HG02840 (cell line): Measurements from ENCODE around the gene OR6V1.
A peak's percentile ranks its signal among the peaks of the same experiment; 100 is the strongest.

ENCODE experiments used
- ATAC-seq: cut with Tn5 transposase; IDR thresholded peaks from one replicate; pipeline ENCODE4 v1.9.1; 2021; ENCODE audit warnings: mild to moderate bottlenecking, moderate library complexity, moderate number of reproducible peaks; ENCODE audit not compliant: unreplicated experiment, low FRiP score

Gene OR6V1, protein sequence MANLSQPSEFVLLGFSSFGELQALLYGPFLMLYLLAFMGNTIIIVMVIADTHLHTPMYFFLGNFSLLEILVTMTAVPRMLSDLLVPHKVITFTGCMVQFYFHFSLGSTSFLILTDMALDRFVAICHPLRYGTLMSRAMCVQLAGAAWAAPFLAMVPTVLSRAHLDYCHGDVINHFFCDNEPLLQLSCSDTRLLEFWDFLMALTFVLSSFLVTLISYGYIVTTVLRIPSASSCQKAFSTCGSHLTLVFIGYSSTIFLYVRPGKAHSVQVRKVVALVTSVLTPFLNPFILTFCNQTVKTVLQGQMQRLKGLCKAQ

DNA sequence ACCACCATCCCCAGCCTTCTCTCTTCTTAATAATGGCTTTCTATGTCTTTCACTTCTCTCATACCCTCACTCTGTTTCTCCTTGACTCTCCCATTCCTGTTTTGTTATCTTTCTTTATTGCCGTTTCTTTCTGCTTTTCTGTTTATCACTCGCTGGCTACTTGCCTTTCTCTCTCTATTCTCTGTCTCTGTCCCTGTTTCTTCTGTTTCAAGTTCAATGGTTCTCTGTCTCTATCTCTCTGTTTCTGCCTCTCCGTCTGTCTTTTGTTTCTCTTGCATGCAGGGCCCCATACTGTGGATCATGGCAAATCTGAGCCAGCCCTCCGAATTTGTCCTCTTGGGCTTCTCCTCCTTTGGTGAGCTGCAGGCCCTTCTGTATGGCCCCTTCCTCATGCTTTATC, at the start of gene OR6V1:
TSS of gene OR6V1 (plus strand) at position 301 of the 400 bp plus-strand sequence. CDS start at position 301, 0 bp downstream.
- ATAC-seq, result no peak

DNA sequence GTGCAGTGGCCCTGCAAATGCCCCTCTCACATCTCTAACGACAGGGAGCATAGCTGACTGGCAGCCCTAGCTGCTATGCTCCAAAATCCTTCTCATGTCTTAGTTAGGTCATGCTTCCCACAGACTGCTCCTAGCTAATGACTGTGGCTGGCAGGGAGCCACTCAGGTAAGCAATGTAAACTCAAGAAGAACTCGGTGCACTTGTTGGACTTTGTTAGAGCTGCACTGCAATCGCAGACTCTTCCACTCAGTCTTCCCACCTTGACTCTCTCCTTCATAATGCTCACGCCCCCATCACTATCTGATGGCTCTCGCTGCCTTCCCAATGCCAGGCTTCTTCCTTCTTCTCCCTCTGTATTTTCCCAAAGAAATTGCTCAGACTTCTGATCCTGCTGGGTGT, 49.2 kb upstream of the OR6V1 start:
- no peak for ATAC-seq

DNA sequence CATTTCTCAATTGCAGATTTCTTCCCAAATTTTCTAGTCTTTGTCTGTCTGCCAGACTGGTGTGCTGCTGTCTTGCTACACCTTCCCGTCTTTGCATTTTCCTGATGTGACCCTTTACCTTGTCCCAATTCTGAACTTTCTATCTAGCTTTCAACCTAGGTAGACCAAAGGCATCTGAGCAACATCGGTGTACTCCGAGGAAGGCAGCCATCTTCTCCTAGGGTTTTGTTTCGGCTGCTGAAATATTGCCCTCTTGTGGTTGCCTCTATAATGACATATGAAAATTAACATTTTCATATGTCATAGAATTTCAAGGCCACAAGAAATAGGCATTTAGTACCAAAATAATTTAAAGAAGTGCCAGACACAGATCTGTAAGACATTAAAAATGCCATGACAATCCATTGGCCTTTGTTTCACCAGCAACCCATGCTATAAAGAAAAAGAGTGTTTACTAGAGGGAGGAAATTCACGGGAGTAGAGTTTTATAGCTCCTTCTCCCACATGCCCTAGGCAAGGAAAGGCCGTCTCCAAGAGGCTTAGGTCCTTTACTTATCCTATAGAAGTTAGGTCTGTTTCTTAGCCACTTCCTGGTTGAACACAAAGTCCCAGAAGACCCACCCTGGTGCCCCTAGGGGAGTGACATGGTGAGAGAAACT, 48.6 kb upstream of the OR6V1 start:
- ATAC-seq, result no peak

DNA sequence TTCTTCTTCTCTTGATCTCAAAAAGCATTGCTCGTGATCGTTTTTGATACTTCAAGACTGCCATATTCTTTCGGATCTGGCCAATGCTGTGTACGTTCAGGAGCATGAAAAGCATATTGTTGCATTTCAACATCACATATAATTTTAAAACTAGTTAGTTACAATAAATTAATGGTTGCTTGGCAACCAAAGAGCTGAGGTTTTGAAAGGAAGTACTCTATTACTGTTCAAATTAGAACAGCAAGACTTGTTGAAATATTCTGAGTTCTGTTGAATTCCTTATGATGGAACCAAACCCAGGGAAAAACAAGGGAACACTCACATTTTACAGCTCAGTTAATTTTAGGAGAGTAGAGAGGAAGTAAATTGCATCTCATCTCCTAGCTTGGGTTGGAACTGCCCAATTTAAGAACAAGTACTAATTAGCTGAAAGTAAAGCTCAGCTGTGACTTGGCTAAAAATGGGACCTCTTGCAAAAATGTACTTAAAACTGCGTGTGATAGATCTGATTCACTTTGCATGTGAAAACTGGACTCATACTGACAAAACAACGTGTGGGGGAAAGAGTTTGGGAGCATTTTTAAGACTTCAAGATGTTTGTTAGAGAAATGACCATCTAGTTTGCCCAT, 46.4 kb upstream of the OR6V1 start:
- no peak for ATAC-seq

DNA sequence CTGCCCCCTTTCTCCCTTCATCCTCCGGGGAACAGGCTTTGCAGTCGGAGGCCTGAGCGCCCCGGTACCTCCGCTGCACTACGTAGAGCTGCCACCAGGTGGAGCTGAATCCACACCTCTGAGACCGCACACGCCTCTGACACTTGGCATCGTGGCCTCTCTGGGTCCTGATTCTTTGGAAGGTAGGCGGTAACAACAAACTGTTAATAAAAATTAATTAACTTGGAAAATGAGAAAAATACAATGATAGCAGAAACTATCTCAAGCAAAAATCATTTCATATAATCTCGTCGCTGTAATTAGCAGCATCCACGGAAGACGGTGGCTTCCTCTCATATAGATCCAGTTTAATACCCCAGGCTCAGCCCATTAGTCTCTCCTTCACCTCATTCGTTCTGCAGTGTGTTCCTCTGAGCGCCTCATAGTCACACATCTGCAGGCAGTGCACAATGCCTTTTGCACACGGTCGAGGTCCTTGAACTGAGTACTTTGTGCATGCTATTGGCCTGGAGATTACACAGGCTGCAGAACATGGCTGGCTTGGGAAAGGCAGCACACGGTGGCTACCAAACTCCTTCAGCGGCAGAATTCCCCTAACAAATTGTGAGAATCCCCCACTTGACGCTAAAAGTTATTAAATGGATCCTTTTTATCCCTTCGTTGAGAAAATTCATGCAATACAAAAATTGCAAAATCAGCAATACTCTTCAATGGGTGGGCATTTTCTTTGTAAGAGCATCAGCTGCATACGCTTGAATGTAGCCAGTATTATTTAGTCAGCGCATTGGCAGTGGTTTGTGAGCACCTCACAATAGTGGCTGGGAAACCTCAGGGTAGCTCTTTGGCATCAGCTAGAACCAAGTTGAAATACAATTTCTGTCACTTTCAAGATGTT, 43.9 kb upstream of the OR6V1 start:
- ATAC-seq, result peak; percentile 68

DNA sequence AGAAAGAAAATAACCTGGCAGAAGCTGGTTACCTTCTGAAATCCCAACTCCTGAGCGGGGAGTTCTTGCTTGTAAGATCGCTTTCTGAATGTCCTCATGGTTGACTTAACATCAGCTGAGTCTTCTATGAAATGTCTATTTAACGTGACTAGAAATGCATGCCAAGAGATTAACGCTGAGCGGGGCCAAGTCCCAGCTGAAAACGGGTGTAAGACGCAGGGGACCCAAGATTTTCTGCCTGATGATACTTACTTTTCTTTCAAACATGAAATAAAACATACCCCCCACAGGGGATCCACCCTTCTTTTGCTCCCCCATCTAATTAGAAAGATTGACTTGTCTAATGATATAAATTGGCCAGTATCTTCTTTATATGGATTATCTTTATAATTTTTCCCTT, 40.1 kb upstream of the OR6V1 start:
- no peak for ATAC-seq

DNA sequence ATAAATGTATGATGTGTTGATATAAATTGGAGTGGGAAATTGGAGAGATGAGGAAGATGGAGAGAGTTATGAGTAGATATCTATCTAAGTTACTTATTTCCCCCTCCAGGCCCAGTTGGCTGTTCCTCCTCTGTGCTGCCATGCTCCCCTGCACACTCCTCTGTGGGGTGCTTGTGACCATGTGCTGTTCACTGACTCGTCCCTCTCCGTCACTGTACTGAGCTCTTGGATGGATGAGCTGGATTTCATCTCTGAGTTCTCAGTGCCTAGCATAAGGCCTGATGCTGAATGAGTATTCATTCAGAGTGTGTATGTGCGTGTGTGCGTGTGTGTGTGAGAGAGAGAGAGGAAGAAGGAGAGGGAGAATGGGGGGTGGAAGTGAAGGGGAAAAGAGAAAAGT, 39.7 kb upstream of the OR6V1 start:
- ATAC-seq, result no peak

DNA sequence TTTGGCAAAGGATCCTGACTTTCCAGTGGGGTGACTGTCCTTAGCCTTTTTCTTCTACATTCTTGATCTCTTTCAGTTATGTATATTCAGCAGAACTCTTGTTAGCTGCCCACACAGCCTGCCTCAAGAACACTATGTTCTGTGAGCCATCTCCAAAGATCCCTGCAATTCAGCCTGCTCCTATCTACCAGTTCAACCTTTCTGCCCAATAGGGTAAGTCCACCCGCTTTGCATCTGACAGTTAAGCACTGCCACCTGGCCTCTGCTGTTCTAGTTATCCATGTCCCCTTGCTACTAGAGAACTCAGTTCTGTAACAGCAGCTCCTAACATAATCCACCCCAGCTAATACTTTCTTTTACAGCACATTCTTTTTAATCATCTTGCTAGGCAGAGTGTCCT, 38.7 kb upstream of the OR6V1 start:
- no peak for ATAC-seq

DNA sequence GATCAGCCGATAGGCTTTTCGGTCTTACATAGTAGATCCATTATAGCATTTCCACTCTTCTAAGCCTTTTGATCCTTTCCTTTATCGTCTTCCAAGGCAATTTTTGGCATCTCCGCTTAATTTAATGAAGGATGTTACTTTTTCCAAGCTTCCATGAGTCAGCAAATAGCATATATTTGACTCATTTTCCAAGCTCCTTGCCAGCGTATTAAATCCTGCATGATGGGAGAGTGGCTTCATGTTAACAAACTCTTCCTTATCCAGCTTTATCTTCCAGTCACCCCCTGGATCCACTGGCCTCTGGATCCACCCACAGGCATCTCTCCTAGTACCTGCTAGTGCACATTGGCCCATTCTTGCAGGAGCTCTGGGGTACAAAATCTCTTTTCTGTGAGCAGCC, 38.2 kb upstream of the OR6V1 start:
- no peak for ATAC-seq

DNA sequence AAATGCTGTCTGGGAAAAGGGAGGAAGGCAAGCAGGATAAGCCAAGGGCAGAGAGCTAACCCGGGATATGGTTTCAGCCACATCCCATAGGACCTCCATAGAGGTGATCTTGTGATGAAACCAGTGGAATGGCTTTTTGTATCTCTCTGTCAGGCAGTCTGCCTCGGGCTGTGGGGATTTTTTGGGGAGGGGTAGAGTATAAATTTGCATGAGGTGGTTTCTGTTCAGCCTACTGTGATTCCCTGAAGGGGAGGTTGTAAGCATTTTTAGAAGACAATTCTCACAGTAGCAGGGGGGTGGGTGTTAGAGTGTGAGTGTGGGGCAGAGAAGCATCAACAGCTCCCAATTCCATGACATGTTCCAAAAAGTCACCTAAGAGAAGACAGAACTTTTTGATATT, 37.1 kb upstream of the OR6V1 start:
- no peak for ATAC-seq

DNA sequence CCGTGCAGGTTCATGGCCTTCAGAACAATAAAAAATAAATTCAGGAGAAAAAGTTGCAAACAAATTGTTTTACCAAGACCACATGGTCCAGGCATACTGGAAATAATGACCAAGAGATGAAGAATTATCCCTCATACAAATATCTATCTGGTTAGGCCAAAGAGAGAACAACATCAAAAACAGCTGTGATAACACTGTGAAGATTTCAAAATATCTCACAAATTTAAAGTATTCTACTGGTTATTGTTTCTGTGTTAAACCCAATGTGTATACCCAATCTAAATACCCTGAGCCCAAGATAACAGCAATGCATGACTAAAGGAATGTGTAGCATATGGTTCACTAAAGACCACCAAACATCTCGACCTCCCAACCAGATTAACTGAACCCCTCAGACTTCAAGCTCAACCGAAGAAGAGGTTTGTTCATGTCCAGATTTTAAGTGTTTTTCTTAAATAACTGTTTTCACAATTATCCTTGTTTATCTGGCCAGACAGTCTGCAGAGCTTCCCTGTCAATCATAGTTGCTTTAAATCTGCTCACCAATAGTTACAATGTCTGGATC, 36.1 kb upstream of the OR6V1 start:
- no peak for ATAC-seq

DNA sequence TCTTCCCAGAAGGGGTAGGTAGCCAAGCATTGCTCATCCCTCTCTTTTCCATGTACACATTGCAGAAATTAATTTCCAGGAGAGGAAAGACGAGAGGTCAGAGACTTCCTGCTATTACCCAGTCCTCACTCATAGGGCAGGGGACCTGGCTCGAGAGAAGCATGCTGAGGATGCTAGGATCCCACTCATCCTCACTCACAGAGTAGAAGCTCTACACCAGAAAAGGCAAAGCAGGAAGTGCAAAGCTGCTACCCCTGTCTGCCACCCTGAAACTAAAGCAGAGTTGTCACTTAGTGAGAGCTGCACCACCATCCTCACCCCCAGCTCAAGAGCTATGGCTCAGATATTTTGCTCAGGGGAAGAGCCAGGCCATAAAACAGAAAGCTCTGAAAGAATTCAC, 35.1 kb upstream of the OR6V1 start:
- no peak for ATAC-seq

DNA sequence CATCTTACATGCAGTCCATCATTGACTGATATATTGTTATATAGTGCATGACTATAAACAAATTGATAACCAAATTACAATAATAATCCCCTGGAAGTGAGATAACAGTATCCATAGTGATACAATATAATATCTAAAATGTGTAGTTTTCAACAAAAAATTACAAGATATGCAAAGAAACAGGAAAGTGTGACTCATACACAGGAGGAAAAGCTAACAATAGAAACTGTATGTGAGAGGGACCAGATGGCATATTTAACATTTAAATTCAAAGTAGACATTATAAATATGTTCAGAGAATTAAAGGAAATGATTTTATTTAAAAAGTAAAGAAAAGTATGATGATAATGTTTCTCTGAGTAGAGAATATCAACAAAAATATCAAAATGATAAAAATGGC, 33.2 kb upstream of the OR6V1 start:
- ATAC-seq, result no peak

DNA sequence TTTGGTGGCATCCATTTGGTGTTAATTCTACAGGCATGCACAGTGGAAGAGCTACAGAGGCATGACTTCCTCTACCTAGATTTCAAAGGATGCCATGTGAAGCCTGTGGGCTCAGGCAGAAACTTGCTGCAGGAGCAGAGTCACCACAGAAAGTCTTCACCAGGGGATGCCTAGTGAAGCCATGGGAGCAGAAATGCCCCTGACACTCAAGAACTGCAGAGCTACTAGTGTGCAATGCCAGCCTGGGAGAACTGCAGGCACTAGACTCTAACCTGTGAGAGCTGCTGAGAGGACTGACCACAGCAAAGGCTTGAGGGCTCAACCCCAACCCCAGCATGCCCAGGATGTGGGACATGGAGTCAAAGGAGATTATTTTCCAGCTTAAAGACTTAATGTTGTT, 29.1 kb upstream of the OR6V1 start:
- no peak for ATAC-seq

DNA sequence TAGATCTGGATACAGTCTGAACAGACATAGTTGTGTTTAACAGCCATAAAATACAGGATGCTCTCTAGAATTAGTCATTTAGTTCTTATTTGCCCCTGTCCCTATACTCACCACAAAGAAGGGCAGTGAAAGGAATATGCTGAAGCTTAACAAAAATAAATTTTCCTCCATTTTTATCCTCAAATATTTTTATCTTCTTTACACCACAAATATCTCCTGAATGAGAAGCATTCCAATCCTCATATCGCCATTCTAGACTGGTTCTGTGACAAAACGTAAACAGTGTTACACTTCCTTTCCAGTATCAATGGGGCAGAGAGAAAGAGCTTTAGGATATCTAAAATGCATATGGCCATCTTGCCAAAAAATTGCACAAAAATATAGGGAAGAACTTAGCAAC, 26.8 kb upstream of the OR6V1 start:
- ATAC-seq, result no peak

DNA sequence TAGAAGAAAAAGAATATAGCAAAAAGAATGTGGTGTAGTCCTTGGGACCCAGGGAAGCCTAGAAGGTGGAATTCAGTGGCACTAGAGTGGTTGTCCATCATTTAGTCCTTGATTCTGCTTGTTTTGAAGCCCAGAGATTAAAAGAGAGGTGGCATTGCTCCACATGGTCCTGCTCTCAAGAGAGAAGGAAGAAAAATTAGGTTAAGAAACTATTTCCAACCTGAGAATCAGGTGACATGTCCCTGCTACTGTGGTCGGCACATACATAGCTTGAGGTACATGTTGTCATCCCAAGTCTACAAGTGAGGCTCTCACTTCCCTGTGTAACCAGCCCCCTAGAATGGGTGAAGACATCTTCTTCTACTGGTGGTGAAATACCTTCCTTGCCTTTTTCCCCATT, 25.1 kb upstream of the OR6V1 start, which contains the start of gene OR9A2:
TSS of gene OR9A2 (minus strand) at position 101 of the 400 bp plus-strand sequence. CDS start at position 101, 0 bp downstream.
- no peak for ATAC-seq

DNA sequence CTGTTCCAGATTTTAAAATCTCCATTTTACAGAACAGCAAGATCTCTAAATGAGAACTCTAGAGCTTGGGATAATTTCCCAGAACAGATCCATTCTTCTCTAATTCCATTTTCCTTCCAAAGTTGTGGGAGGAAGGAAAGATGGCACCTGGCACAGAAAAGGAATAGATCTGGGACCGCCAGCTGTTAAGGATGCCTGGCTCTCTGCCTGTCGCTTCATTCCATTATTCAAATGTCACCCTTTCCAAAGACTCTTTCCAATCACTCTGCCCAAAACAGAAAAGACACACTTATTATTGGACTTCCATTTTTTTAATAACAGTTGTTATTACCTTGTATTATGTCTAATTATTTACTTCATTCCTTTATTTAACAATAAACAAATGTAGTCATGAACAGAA, 24.5 kb upstream of the OR6V1 start:
- ATAC-seq, result no peak

DNA sequence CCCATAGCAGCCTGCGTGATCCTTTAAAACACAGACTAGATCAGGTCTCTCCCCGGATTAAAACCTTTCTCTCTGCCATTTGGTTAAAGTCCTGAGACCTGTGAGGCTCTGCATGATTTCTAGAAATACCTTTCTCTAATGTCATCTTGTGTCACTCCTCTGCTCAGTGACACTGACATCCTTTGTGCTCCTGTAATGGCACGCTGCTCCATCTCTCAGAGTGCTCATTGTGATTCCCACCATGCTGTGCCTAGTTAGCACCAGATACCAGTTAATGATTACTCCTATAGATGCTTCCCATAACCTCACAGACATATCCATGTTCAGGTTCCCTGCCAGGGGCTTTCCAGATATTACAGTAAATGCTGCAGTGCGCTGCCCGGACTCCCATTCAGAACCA, 13.5 kb upstream of the OR6V1 start:
- ATAC-seq, result no peak

DNA sequence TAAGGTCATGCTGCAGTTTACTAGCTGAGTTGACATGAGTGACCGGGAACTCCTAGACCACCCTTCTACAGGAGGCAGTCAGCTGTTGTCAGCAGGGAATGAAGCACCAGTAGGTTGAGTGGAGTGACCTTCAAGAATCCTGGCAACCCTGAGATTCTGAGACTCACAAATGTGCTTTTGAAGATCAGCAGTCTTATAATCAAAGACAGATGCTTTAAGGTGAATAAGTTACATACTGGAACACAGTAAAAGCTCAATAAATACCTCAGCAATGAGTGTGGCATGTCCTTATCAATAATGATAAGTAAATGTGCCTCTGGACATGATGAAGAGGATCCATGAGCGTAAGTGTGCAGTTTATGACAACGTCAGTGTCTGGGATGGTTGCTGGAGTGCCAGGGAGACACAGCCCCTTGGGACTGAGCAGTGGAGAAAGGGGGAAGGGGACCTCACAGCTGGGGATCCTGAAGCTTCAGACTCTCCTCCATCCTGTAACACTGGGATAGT, 11.9 kb upstream of the OR6V1 start:
- ATAC-seq, result no peak

DNA sequence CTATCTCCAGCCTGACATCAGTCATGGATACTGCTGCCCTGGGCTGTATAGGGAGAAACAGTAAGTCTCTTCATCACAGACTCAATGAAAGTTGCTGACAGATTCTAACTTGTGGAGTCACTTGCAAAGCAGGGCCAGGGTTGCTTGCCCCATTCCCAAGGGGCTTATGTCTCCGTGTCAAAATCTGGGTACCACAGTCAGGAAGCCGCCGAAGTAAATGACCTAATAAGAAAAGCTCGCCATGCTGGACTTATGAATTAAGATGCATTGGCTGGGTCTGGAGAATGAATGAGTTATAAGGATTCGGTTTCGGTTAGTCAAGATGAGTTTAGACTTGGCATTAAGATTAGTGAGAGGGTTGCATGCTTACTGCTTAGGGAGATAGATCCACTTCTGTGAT, 10.8 kb upstream of the OR6V1 start:
- ATAC-seq, result no peak
